GM10266 (cell line): ENCODE results near the gene MAP2K1.

Experiments
- DNase-seq: peaks from one replicate; pipeline ENCODE4 v3.0.0; 2012; ENCODE audit errors: extremely low spot score
- TF ChIP-seq, protein P1 (sequence below): IDR thresholded peaks from 2 replicates; pipeline ENCODE4 v1.5.1; 2012; ENCODE audit warnings: mild to moderate bottlenecking, low read depth; ENCODE audit not compliant: control insufficient read depth, insufficient read depth; ENCODE audit errors: missing control alignments

The MAP2K1 gene

DNA sequence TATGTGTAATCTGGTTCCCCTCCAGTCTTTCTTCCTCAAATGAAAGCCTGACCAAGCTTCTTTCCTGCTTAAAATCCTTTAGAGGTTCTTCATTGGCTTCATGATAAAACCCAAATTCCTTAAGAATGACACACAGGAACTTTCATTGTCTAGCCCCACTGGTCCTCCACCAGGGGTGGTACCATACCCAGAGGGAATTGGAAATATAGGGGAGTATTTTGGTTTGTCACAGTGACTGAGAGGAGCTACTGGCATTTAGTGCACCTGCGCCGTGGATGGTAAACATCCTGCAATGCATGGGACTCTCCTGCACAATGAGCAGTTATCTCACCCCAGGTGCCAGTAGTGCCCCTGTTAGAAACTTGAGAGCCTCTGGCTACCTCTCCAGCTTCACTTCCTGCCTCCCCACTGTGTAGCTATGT lies 129.2 kb downstream of the MAP2K1 start:
- DNase-seq: no peak
- TF ChIP-seq, protein P1, sequence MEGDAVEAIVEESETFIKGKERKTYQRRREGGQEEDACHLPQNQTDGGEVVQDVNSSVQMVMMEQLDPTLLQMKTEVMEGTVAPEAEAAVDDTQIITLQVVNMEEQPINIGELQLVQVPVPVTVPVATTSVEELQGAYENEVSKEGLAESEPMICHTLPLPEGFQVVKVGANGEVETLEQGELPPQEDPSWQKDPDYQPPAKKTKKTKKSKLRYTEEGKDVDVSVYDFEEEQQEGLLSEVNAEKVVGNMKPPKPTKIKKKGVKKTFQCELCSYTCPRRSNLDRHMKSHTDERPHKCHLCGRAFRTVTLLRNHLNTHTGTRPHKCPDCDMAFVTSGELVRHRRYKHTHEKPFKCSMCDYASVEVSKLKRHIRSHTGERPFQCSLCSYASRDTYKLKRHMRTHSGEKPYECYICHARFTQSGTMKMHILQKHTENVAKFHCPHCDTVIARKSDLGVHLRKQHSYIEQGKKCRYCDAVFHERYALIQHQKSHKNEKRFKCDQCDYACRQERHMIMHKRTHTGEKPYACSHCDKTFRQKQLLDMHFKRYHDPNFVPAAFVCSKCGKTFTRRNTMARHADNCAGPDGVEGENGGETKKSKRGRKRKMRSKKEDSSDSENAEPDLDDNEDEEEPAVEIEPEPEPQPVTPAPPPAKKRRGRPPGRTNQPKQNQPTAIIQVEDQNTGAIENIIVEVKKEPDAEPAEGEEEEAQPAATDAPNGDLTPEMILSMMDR: no peak

DNA sequence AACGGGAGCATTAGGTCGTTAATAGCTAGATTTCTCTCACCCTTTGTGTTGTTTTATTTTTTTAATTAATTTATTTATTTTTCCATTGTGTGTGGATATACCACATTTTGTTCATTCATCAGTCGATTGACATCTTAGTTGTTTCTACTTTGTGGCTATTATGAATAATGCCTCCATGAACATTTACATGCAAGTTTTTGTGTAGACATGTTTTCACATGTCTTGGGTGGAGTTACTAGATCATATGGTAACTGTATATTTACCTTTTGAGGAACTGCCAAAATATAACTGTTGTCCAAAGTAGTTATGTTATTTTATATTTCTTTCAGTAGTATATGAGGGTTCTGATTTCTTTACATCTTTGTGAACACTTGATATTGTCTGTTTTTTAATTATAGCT lies 137.2 kb downstream of the MAP2K1 start:
- TF ChIP-seq, protein P1: no peak
- DNase-seq: no peak

DNA sequence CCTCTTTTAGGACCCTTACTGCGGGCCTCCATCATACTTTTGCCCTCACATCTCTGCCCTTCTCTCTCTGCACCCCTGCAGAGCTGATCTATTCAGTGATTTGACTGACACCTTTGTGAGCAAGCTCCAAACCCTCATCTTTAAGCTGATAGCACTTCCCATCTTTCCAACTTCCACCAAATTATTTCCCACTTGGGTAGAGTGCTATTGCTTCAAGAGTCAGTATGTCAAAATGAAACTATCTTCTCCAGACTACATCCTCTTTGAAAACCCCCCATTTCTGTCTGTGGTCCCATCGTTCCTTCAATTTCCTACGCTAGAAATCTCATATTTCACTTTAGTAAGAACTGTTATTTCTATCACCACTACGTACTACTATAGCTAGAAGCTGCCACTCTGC lies 138.1 kb downstream of the MAP2K1 start:
- TF ChIP-seq, protein P1: no peak
- no peak for DNase-seq

DNA sequence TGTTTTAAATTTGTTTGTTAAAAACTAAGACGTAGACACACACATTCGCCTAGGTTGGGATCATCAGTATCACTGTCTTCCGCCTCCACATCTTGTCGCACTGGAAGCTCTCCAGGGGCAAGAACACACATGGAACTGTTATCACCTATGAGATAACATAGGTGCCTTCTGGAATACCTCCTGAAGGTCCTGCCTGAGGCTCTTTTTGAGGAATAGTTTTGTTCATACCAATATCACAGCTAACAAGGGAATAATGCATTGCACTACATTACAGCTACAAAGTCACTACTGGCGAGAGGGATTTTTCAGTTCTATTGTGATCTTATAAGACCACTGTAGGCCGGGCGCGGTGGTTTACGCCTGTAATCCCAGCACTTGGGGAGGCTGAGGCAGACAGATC lies 148.3 kb downstream of the MAP2K1 start:
- TF ChIP-seq, protein P1: no peak
- DNase-seq: no peak
